Measurements from ENCODE around the gene PPP2R5D. TPM values are rescaled to one million over a fixed set of nuclear protein-coding genes. Genes with fewer than 3 reads are reported as not detected.

The PPP2R5D gene
- total and polyA plus RNA-seq, 2 of the 4 experiments (the other 2 are of a cell fraction), result 55.6 to 68.8 TPM

DNA sequence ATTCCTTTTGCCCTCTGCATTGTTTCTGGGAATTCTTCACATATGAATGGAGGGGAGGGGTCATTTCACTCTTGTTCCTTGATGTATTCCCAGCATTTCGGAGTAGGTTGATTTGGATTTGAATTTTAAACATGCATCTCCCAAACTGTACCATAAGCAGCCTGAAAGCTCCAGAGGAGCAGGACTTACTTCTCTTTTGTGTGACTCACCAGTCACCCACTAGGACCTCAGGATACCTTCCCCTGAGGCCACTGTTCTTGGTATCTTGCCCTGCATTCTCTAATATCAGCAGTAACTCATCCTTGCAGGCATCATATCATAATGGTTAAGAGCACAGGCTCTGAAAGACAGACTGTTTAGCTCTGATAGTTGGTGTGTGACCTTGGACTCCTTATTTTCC is 74.2 kb downstream of the PPP2R5D start:
- no peak overlapping the region for H3K23ac ChIP-seq (ENCODE audit: low read depth, low read length)
- H3K36me3 ChIP-seq (ENCODE audit: control insufficient read depth, insufficient read depth, low read length), result peaks cover 16% of the 10 kb centered on the region
- peaks cover 17 to 43% of the 10 kb centered on the region in 2 experiments for H3K79me1 ChIP-seq (ENCODE audit: low read depth in 1 of 2, low read length in 2 of 2)
- no peak overlapping the region for H3K56ac ChIP-seq (ENCODE audit: extremely low read depth, insufficient read depth, low read length)
- peak overlapping the region; percentile 20; the same call in 1 of the 2 replicates for H2AK5ac ChIP-seq (ENCODE audit: low read depth, low read length)
- no peak overlapping the region for H2AK9ac ChIP-seq (replicated peaks; ENCODE audit: low read depth, low read length, poor library complexity)
- CTCF ChIA-PET, result interaction anchor here (1.4 kb wide), 1 partner anchor 85 kb away, joined by 6 read pairs; no protein-coding TSS in a partner anchor
- ATAC-seq (ENCODE audit: low read depth), result no peak
- no peaks in the 10 kb centered on the region for H3K9me3 ChIP-seq (ENCODE audit: control insufficient read depth, insufficient read depth, low read length)
- no peak for DNase-seq
- no peaks in the 10 kb centered on the region for H3K27me3 ChIP-seq (ENCODE audit: control insufficient read depth, insufficient read depth, low read length)
- H2AFZ ChIP-seq (replicated peaks; ENCODE audit: low read length, poor library complexity), result no peak overlapping the region
- H2BK120ac ChIP-seq (ENCODE audit: low read depth, low read length), result no peak overlapping the region
- peak overlapping the region; percentile 87 for H3K4me2 ChIP-seq (ENCODE audit: low read depth, low read length)
- in situ Hi-C loops (cut with MboI; ENCODE audit: low sequenced_read_pairs), result no loop called here
- no peak overlapping the region for H3K14ac ChIP-seq (replicated peaks; ENCODE audit: low read depth, low read length)
- TF ChIP-seq, protein P1, sequence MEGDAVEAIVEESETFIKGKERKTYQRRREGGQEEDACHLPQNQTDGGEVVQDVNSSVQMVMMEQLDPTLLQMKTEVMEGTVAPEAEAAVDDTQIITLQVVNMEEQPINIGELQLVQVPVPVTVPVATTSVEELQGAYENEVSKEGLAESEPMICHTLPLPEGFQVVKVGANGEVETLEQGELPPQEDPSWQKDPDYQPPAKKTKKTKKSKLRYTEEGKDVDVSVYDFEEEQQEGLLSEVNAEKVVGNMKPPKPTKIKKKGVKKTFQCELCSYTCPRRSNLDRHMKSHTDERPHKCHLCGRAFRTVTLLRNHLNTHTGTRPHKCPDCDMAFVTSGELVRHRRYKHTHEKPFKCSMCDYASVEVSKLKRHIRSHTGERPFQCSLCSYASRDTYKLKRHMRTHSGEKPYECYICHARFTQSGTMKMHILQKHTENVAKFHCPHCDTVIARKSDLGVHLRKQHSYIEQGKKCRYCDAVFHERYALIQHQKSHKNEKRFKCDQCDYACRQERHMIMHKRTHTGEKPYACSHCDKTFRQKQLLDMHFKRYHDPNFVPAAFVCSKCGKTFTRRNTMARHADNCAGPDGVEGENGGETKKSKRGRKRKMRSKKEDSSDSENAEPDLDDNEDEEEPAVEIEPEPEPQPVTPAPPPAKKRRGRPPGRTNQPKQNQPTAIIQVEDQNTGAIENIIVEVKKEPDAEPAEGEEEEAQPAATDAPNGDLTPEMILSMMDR (conservative IDR thresholded peaks at IDR 0.05; ENCODE audit: low read depth, low read length), result no peak
- no peak for TF ChIP-seq FOS (IDR thresholded peaks at IDR 0.05; ENCODE audit: low read depth, low read length)
- no peak for TF ChIP-seq RCOR1 (IDR thresholded peaks at IDR 0.05; ENCODE audit: insufficient replicate concordance, low read length)
- TF ChIP-seq NFE2L2 (IDR thresholded peaks at IDR 0.05; ENCODE audit: low read depth, low read length), result no peak
- TF ChIP-seq MAFK (IDR thresholded peaks at IDR 0.05; ENCODE audit: low read depth, low read length), result no peak
- TF ChIP-seq, protein P2, sequence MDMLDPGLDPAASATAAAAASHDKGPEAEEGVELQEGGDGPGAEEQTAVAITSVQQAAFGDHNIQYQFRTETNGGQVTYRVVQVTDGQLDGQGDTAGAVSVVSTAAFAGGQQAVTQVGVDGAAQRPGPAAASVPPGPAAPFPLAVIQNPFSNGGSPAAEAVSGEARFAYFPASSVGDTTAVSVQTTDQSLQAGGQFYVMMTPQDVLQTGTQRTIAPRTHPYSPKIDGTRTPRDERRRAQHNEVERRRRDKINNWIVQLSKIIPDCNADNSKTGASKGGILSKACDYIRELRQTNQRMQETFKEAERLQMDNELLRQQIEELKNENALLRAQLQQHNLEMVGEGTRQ (IDR thresholded peaks at IDR 0.05; ENCODE audit: low read depth, low read length), result no peak
- TF ChIP-seq, protein P3, sequence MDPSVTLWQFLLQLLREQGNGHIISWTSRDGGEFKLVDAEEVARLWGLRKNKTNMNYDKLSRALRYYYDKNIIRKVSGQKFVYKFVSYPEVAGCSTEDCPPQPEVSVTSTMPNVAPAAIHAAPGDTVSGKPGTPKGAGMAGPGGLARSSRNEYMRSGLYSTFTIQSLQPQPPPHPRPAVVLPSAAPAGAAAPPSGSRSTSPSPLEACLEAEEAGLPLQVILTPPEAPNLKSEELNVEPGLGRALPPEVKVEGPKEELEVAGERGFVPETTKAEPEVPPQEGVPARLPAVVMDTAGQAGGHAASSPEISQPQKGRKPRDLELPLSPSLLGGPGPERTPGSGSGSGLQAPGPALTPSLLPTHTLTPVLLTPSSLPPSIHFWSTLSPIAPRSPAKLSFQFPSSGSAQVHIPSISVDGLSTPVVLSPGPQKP (IDR thresholded peaks at IDR 0.05; ENCODE audit: borderline replicate concordance, low read depth, low read length), result no peak
- TF ChIP-seq CEBPB (IDR thresholded peaks at IDR 0.05; ENCODE audit: low read depth, low read length), result no peak
- no peak for TF ChIP-seq SMC3 (IDR thresholded peaks at IDR 0.05; ENCODE audit: low read depth, low read length)
- TF ChIP-seq RFX5 (IDR thresholded peaks at IDR 0.05; ENCODE audit: low read depth, low read length), result no peak
- no peak for TF ChIP-seq RAD21 (IDR thresholded peaks at IDR 0.05; ENCODE audit: low read length)
- TF ChIP-seq POLR2A (IDR thresholded peaks at IDR 0.05; ENCODE audit: low read depth, low read length), result no peak
- no peak for TF ChIP-seq BHLHE40 (IDR thresholded peaks at IDR 0.05; ENCODE audit: low read depth, low read length)
- no peak for TF ChIP-seq CHD1 (IDR thresholded peaks at IDR 0.05; ENCODE audit: low read depth, low read length)
- no peak for TF ChIP-seq MAZ (IDR thresholded peaks at IDR 0.05; ENCODE audit: borderline replicate concordance, low read depth, low read length)
- no peak for TF ChIP-seq MXI1 (IDR thresholded peaks at IDR 0.05; ENCODE audit: borderline replicate concordance, low read depth, low read length)
- H3K9ac ChIP-seq (ENCODE audit: low read depth, low read length), result peak overlapping the region; percentile 77
- H2BK20ac ChIP-seq (ENCODE audit: low read depth, low read length), result no peak overlapping the region
- peak overlapping the region; percentile 49 for H2BK5ac ChIP-seq (ENCODE audit: low read depth, low read length, poor library complexity, severe bottlenecking)
- WGBS, 2 experiments (ENCODE audit: extremely low coverage in 2 of 2, insufficient read length in 1 of 2), result no CpG with 5 or more reads among the region's 1 CpG
- no peak overlapping the region for H3K4ac ChIP-seq (ENCODE audit: low read depth, low read length)
- intact Hi-C loops (cut with micrococcal nuclease), result loop anchor here (2.0 kb wide), 1 partner anchor 16 kb away; no protein-coding TSS in a partner anchor
- H4K20me1 ChIP-seq (ENCODE audit: insufficient read depth, low read length), result no peaks in the 10 kb centered on the region
- H2BK15ac ChIP-seq (ENCODE audit: low read depth, low read length), result no peak overlapping the region
- no peak overlapping the region for H4K91ac ChIP-seq (ENCODE audit: insufficient read depth, low read depth, low read length)
- peaks cover 11% of the 10 kb centered on the region for H3K4me1 ChIP-seq (ENCODE audit: control insufficient read depth, insufficient read depth, low read length)
- H4K8ac ChIP-seq (ENCODE audit: low read depth in 2 of 2, low read length in 2 of 2), result peak overlapping the region; percentile 38 to 92; a peak in 2 of 4 replicates
- H3K9me1 ChIP-seq (ENCODE audit: insufficient read depth, low read length), result peaks cover 4% of the 10 kb centered on the region; the same call in 1 of the 2 replicates
- no TSS peak for BruUV-seq (replicated peaks)
- no peak overlapping the region for H3K27ac ChIP-seq (ENCODE audit: insufficient read depth, low read length)
- no peak overlapping the region for H4K5ac ChIP-seq (ENCODE audit: low read depth, low read length)
- peak overlapping the region; percentile 76; the same call in 1 of the 2 replicates for H3K4me3 ChIP-seq (ENCODE audit: insufficient read depth, low read depth, low read length)
- POLR2A ChIA-PET (ENCODE audit: unreplicated experiment), result no interaction called here
- H3K18ac ChIP-seq (ENCODE audit: low read depth, low read length), result no peak overlapping the region
- dilution Hi-C loops (cut with HindIII; ENCODE audit: low sequenced_read_pairs, unreplicated experiment), result no loop called here

Data from IMR-90 (cell line).